ENCODE results near the gene IFTAP. TPM values are rescaled to one million over a fixed set of nuclear protein-coding genes. Genes with fewer than 3 reads are reported as not detected.

IFTAP gene
- total RNA-seq, 1 experiment from 2014 or later, result 13.1 TPM

DNA sequence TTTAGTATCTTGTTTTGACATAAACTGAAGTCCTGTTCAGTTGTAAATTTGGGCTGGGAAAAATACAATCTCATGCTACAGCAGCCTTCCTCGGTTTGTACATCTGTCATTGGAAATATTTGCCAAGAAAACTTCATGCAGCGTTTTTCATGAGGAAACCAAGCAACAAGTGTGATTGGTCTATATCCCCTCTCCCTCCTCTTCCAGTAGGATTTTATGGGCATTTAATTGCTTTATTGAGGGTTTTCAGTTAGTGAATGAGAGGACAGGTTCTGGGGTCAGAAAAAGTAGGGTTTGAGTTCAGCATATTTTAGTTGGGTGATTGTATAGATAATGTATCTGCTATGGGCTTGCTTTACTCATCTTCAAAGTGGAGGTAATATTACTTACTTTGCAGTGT, 93.8 kb downstream of the IFTAP start:
- ChIA-PET CTCF (interaction anchor here (6.5 kb wide), 1 partner anchor 14 kb away, joined by 39 read pairs; no protein-coding TSS in a partner anchor), POLR2A (no interaction called here)

DNA sequence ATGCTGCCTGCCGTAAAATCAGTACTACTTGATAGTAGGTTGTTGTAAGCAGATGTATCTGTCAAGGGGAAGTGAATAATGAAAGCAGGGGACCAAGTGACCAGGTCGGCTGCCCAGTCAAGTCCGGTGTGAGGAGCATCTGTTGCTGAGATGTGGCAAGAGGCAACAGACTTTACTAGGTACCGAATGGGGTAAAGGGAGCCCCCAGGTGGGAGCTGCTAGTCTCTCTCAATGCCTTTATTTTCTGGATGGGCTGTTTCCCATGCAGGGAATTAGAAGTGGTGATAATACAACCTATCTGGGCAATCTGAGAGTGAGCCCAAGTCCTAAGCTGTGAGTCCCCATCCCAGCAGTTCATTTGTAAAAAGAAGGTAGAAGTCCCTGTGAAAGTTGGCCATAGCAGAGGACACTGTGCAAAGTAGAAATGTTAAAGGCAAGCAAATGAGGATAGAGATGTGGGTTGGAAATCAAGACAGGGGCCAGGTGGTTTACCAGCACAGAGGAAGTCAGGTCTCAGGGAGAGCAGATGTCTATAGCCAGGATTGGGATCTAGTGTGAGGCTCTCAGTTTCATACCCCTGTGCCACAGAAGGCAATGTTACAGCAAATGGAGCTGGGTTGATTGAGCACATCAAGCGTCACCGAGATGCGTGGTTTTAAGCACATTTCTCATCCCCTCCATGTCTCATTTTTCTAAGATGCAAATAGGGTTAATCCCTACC, 94.4 kb downstream of the IFTAP start:
- CTCF ChIA-PET, result interaction anchor here (0.7 to 6.5 kb wide), 6 partner anchors 14 to 378 kb away, joined by 3 to 39 read pairs (median 20); no protein-coding TSS in a partner anchor
- Mint-ChIP-seq H3K9me3 (ENCODE audit: unreplicated experiment) (no peaks in the 10 kb centered on the region), H3K27me3 (ENCODE audit: insufficient read depth, unreplicated experiment) (peaks cover 12% of the 10 kb centered on the region), H3K4me1 (ENCODE audit: insufficient read depth, unreplicated experiment) (no peaks in the 10 kb centered on the region), H3K4me3 (ENCODE audit: unreplicated experiment) (no peak overlapping the region), H3K36me3 (ENCODE audit: insufficient read depth, unreplicated experiment) (no peaks in the 10 kb centered on the region), H3K27ac (ENCODE audit: low read depth, unreplicated experiment) (no peak overlapping the region)
- intact Hi-C loops (cut with micrococcal nuclease), result no loop called here
- TF ChIP-seq, protein P1, sequence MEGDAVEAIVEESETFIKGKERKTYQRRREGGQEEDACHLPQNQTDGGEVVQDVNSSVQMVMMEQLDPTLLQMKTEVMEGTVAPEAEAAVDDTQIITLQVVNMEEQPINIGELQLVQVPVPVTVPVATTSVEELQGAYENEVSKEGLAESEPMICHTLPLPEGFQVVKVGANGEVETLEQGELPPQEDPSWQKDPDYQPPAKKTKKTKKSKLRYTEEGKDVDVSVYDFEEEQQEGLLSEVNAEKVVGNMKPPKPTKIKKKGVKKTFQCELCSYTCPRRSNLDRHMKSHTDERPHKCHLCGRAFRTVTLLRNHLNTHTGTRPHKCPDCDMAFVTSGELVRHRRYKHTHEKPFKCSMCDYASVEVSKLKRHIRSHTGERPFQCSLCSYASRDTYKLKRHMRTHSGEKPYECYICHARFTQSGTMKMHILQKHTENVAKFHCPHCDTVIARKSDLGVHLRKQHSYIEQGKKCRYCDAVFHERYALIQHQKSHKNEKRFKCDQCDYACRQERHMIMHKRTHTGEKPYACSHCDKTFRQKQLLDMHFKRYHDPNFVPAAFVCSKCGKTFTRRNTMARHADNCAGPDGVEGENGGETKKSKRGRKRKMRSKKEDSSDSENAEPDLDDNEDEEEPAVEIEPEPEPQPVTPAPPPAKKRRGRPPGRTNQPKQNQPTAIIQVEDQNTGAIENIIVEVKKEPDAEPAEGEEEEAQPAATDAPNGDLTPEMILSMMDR (IDR thresholded peaks at IDR 0.05; ENCODE audit: unreplicated experiment), result no peak
- POLR2A ChIA-PET, result no interaction called here
- no TSS peak for BruUV-seq (replicated peaks)
- DNase-seq (ENCODE audit: unreplicated experiment), result no peak

More for the DNA sequence above, 93.8 kb downstream of the IFTAP start:
- DNase-seq (ENCODE audit: unreplicated experiment), result no peak
- BruUV-seq (replicated peaks), result no TSS peak
- no peaks in the 10 kb centered on the region for H3K9me3 Mint-ChIP-seq (ENCODE audit: unreplicated experiment)
- H3K27me3 Mint-ChIP-seq (ENCODE audit: insufficient read depth, unreplicated experiment), result peaks cover 12% of the 10 kb centered on the region
- no peak overlapping the region for H3K27ac Mint-ChIP-seq (ENCODE audit: low read depth, unreplicated experiment)
- TF ChIP-seq, protein P1 (IDR thresholded peaks at IDR 0.05; ENCODE audit: unreplicated experiment), result no peak
- H3K4me1 Mint-ChIP-seq (ENCODE audit: insufficient read depth, unreplicated experiment), result no peaks in the 10 kb centered on the region
- intact Hi-C loops (cut with micrococcal nuclease), result no loop called here
- H3K36me3 Mint-ChIP-seq (ENCODE audit: insufficient read depth, unreplicated experiment), result no peaks in the 10 kb centered on the region
- H3K4me3 Mint-ChIP-seq (ENCODE audit: unreplicated experiment), result no peak overlapping the region

DNA sequence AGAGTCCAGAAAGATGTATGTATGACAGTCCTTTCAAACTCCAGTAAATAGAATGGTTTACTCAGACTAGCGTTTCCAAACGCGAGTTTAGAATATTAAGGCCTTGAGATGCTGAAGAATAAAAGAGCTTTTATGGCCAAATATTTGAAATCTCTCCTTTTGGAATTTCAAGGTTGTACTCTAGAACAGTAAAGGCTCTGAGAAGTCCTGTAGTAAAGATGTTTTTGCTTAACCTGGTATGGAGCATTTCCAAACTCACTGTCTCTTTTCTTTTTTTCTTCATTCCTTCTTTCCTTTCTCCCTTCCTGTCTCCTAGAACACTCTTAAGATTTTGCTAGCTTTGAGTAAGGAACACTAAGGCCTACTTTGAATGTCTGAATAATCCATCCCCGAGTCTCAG, 95.1 kb downstream of the IFTAP start:
- no peak overlapping the region for H3K4me3 Mint-ChIP-seq (ENCODE audit: unreplicated experiment)
- no peaks in the 10 kb centered on the region for H3K4me1 Mint-ChIP-seq (ENCODE audit: insufficient read depth, unreplicated experiment)
- ChIA-PET POLR2A (no interaction called here), CTCF (interaction anchor here (0.6 to 6.5 kb wide), 7 partner anchors 13 to 379 kb away, joined by 3 to 39 read pairs (median 19); no protein-coding TSS in a partner anchor)
- intact Hi-C loops (cut with micrococcal nuclease), result no loop called here
- no peaks in the 10 kb centered on the region for H3K9me3 Mint-ChIP-seq (ENCODE audit: unreplicated experiment)
- TF ChIP-seq, protein P1 (IDR thresholded peaks at IDR 0.05; ENCODE audit: unreplicated experiment), result no peak
- no peak for DNase-seq (ENCODE audit: unreplicated experiment)
- BruUV-seq (replicated peaks), result no TSS peak
- H3K36me3 Mint-ChIP-seq (ENCODE audit: insufficient read depth, unreplicated experiment), result no peaks in the 10 kb centered on the region
- H3K27ac Mint-ChIP-seq (ENCODE audit: low read depth, unreplicated experiment), result no peak overlapping the region
- H3K27me3 Mint-ChIP-seq (ENCODE audit: insufficient read depth, unreplicated experiment), result peaks cover 12% of the 10 kb centered on the region

DNA sequence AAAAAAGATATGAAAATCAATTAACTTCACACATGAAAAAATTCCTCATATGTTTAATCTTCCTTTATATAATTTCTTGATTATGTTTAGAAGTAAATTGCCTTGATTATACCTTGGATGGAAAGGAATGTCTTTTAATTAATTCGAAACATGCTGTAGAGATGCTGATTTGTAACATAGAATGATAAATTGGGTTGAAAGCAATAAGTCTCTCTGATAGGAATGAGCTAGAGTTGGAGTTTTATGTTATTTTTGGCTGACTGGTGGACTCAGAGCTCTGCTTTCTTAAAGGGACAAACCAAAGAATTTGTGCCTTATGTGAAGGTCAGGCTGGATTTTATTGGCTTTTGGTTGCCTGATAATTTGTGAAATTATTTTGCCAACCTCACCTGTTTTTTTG, 98.4 kb downstream of the IFTAP start:
- no peak overlapping the region for H3K27ac Mint-ChIP-seq (ENCODE audit: low read depth, unreplicated experiment)
- no TSS peak for BruUV-seq (replicated peaks)
- CTCF ChIA-PET, result interaction anchor here (0.6 to 6.5 kb wide), 11 partner anchors 10 to 1020 kb away, joined by 3 to 39 read pairs (median 4); partner anchors contain the start of gene RAG1
- H3K4me1 Mint-ChIP-seq (ENCODE audit: insufficient read depth, unreplicated experiment), result no peaks in the 10 kb centered on the region
- H3K9me3 Mint-ChIP-seq (ENCODE audit: unreplicated experiment), result no peaks in the 10 kb centered on the region
- no peaks in the 10 kb centered on the region for H3K36me3 Mint-ChIP-seq (ENCODE audit: insufficient read depth, unreplicated experiment)
- DNase-seq (ENCODE audit: unreplicated experiment), result no peak
- no peak overlapping the region for H3K4me3 Mint-ChIP-seq (ENCODE audit: unreplicated experiment)
- TF ChIP-seq, protein P1 (IDR thresholded peaks at IDR 0.05; ENCODE audit: unreplicated experiment), result no peak
- no peaks in the 10 kb centered on the region for H3K27me3 Mint-ChIP-seq (ENCODE audit: insufficient read depth, unreplicated experiment)
- POLR2A ChIA-PET, result no interaction called here
- intact Hi-C loops (cut with micrococcal nuclease), result no loop called here
